Endothelial cell of umbilical vein (primary cell): ENCODE data around the gene PKNOX2. TPM values are rescaled to one million over a fixed set of nuclear protein-coding genes. Genes with fewer than 3 reads are reported as not detected.

Experiments
- BruUV-seq: library from RNA; stranded (reverse); fragments of 400-500 nt; replicated peaks from 2 replicates; lab custom pipeline; 2021; lab: Mats Ljungman, UMichigan
- CTCF ChIA-PET: fragments of 300-600, 350-600 bp; sonication (Branson Sonifier 250); formaldehyde crosslinking; loops from one replicate; lab custom pipeline; 2021; ENCODE audit warnings: antibody characterized with exemption, inconsistent platforms; lab: Charles Lee
- POLR2A ChIA-PET: fragments of 300-600, 350-600 bp; sonication (Branson Sonifier 250); formaldehyde crosslinking; loops from one replicate; lab custom pipeline; 2021; ENCODE audit warnings: antibody characterized with exemption, inconsistent platforms; lab: Charles Lee
- DNase-seq: peaks from one replicate; pipeline ENCODE4 v3.0.0-alpha.2; 2011; ENCODE audit warnings: low read depth, low spot score
- FAIRE-seq: peaks from 2 replicates; lab custom pipeline; 2011; peaks lifted over from hg19 to GRCh38; lab: Jason Lieb, UNC
- H2AFZ ChIP-seq: 2 replicates; pipeline ENCODE4 v1.6.0; 2012; ENCODE audit warnings: low read depth, low read length, control low read depth, inconsistent platforms
- H3K27ac ChIP-seq: 2 replicates; pipeline ENCODE4 v1.5.1; 2011; ENCODE audit warnings: low read depth, mild to moderate bottlenecking, control low read depth, low read length, moderate library complexity; ENCODE audit not compliant: insufficient read depth
- H3K27me3 ChIP-seq, 2 experiments: 2 replicates each; pipeline versions ENCODE4 v1.6.0 to v1.6.1; 2011; ENCODE audit warnings: low read length in 2 of 2, mixed read lengths in 1 of 2; ENCODE audit not compliant: control insufficient read depth in 2 of 2, insufficient read depth in 2 of 2
- H3K36me3 ChIP-seq, 2 experiments: 2 replicates in 1 of 2; 3 replicates in 1 of 2; pipeline ENCODE4 v1.5.1; 2011; ENCODE audit warnings: low read length in 2 of 2, mild to moderate bottlenecking in 1 of 2, moderate library complexity in 1 of 2; ENCODE audit not compliant: control insufficient read depth in 2 of 2, insufficient read depth in 2 of 2; ENCODE audit errors: extremely low read depth in 1 of 2
- H3K4me1 ChIP-seq: 3 replicates; pipeline ENCODE4 v1.5.1; 2011; ENCODE audit warnings: mild to moderate bottlenecking, low read length; ENCODE audit not compliant: control insufficient read depth, insufficient read depth; ENCODE audit errors: extremely low read depth
- H3K4me2 ChIP-seq: 2 replicates; pipeline ENCODE4 v1.6.1; 2011; ENCODE audit warnings: low read length, control low read depth, mixed read lengths; ENCODE audit not compliant: insufficient read depth
- H3K4me3 ChIP-seq, 3 experiments: fragments of 200-600 bp in 1 of 3; sonication (generic), shearing (Covaris generic) in 1 of 3; replicated peaks in 1 of 3; 2 replicates each; pipeline ENCODE4 v1.5.1; 2011 to 2016; ENCODE audit warnings: control low read depth in 3 of 3, low read length in 3 of 3, mild to moderate bottlenecking in 2 of 3, inconsistent platforms in 1 of 3, low read depth in 1 of 3, moderate library complexity in 1 of 3; ENCODE audit not compliant: insufficient read depth in 1 of 3
- H3K79me2 ChIP-seq: 2 replicates; pipeline ENCODE4 v1.6.0; 2012; ENCODE audit warnings: low read length, inconsistent platforms; ENCODE audit not compliant: control insufficient read depth, insufficient read depth
- H3K9ac ChIP-seq: replicated peaks from 2 replicates; pipeline ENCODE3; 2011; ENCODE audit warnings: low read length, control low read depth; ENCODE audit not compliant: insufficient read depth; ENCODE audit errors: extremely low read depth
- H3K9me1 ChIP-seq: replicated peaks from 3 replicates; pipeline ENCODE4 v1.6.0; 2011; ENCODE audit warnings: mild to moderate bottlenecking, low read length; ENCODE audit not compliant: control insufficient read depth, insufficient read depth; ENCODE audit errors: extremely low read depth
- H3K9me3 ChIP-seq: replicated peaks from 2 replicates; pipeline ENCODE4 v1.5.1; 2012; ENCODE audit warnings: low read length, inconsistent platforms; ENCODE audit not compliant: control insufficient read depth, insufficient read depth
- H4K20me1 ChIP-seq: replicated peaks from 2 replicates; pipeline ENCODE3; 2011; ENCODE audit warnings: mild to moderate bottlenecking, low read length; ENCODE audit not compliant: control insufficient read depth, insufficient read depth; ENCODE audit errors: extremely low read depth
- EZH2 ChIP-seq: IDR thresholded peaks from 2 replicates; pipeline ENCODE4 v1.6.1; 2012; ENCODE audit warnings: borderline replicate concordance, low read depth, mild to moderate bottlenecking, moderate library complexity, low read length, inconsistent platforms; ENCODE audit not compliant: severe bottlenecking
- FOS ChIP-seq: IDR thresholded peaks from 2 replicates; pipeline ENCODE4 v1.6.1; 2011; ENCODE audit warnings: mild to moderate bottlenecking, low read length, moderate library complexity, borderline replicate concordance; ENCODE audit not compliant: insufficient read depth
- GATA2 ChIP-seq: IDR thresholded peaks from 2 replicates; pipeline ENCODE4 v1.7.0; 2011; ENCODE audit warnings: low read depth, mild to moderate bottlenecking, moderate library complexity, mixed read lengths, low read length; ENCODE audit not compliant: insufficient read length, insufficient read depth
- JUN ChIP-seq: IDR thresholded peaks from 2 replicates; pipeline ENCODE4 v1.6.1; 2011; ENCODE audit warnings: borderline replicate concordance, low read depth; ENCODE audit not compliant: insufficient read length, insufficient read depth
- MYC ChIP-seq: IDR thresholded peaks from one replicate; pipeline ENCODE4 v1.6.1; 2011; ENCODE audit warnings: mild to moderate bottlenecking, low read depth, low read length
- POLR2A ChIP-seq: IDR thresholded peaks from 2 replicates; pipeline ENCODE4 v1.6.1; 2012; ENCODE audit warnings: low read depth, mild to moderate bottlenecking, control low read depth, low read length
- POLR2AphosphoS5 ChIP-seq: IDR thresholded peaks from 2 replicates; pipeline ENCODE4 v1.6.1; 2012; ENCODE audit warnings: low read depth, mild to moderate bottlenecking, control low read depth, low read length, moderate library complexity; ENCODE audit not compliant: insufficient read depth
- dilution Hi-C: fragments of 300-500 bp; cut with MboI; formaldehyde crosslinking; loops from one replicate; pipeline ENCODE4 v1.15.0; 2019; ENCODE audit warnings: low sequenced_read_pairs; ENCODE audit not compliant: extremely low pct_ligation_motif_present
- intact Hi-C: fragments of 100-400 bp; cut with micrococcal nuclease; formaldehyde crosslinking; loops from one replicate; pipeline ENCODE4 v1.10.0; 2022
- polyA plus RNA-seq, 4 experiments: library from polyadenylated mRNA; depleted of rRNA in 3 of 4; stranded (reverse) in 3 of 4; unstranded in 1 of 4; fragments of >200 nt; gene quantifications; 2 replicates each; pipeline versions ENCODE4 v1.2.1 to v1.2.3, GENCODE V29; 2011 to 2012; ENCODE audit warnings: missing spikeins in 1 of 4
- total RNA-seq: library from RNA; stranded (reverse); gene quantifications from 2 replicates; pipeline ENCODE4 v1.2.3, GENCODE V29; 2021
- TF ChIP-seq, protein P1 (sequence below): IDR thresholded peaks from 2 replicates; pipeline ENCODE4 v1.6.1; 2011; ENCODE audit not compliant: insufficient read depth, insufficient read length
- TF ChIP-seq, protein P2 (sequence below), 2 donors: IDR thresholded peaks; 1 replicate in 1 of 2; 2 replicates in 1 of 2; pipeline ENCODE4 v1.5.1; 2011; ENCODE audit warnings: low read length in 2 of 2, mild to moderate bottlenecking in 2 of 2, moderate library complexity in 2 of 2, control low read depth in 1 of 2, inconsistent platforms in 1 of 2, low read depth in 1 of 2; ENCODE audit not compliant: insufficient read depth in 1 of 2; ENCODE audit errors: extremely low read depth in 1 of 2

Gene PKNOX2
- total and polyA plus RNA-seq, 2 donors (not counting 3 experiments of a cell fraction or from before 2014, with no cell fraction given): 0.11 to 0.91 TPM

DNA sequence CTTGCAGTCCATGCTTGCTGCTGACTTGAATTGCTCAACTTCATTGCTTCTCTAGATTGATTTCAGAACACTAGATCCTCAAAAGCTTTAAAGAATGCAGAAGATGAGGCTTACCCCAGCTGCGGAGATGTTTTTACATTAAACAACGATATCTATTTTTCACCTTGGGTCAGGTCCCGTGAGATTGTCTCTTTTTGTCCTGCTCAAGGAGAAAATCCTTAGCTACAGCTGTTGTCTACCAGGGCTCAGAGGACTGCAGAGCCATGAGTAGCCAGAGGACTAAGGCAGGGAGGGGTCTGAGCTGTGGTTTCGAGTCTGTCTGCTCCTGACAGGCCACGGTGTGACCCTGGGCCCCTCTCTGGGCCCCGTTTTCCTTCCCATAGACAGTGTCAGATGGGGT is 51.4 kb downstream of the PKNOX2 start:
- H3K9me3 ChIP-seq: no peaks in the 10 kb centered on the region
- dilution Hi-C loops: no loop called here
- no peak for FAIRE-seq
- no peaks in the 10 kb centered on the region for H3K9me1 ChIP-seq
- POLR2A ChIA-PET: no interaction called here
- CTCF ChIA-PET: interaction anchor here (0.9 kb wide), 1 partner anchor 130 kb away, joined by 4 read pairs; no protein-coding TSS in a partner anchor
- peaks cover 4 to 26% of the 10 kb centered on the region in 2 experiments for H3K27me3 ChIP-seq
- H4K20me1 ChIP-seq: no peaks in the 10 kb centered on the region
- no peak overlapping the region for H3K4me3 ChIP-seq
- no peak overlapping the region for H3K9ac ChIP-seq
- DNase-seq: no peak
- H3K36me3 ChIP-seq: no peaks in the 10 kb centered on the region
- no peak overlapping the region for H2AFZ ChIP-seq
- intact Hi-C loops: no loop called here
- TF ChIP-seq, protein P1, sequence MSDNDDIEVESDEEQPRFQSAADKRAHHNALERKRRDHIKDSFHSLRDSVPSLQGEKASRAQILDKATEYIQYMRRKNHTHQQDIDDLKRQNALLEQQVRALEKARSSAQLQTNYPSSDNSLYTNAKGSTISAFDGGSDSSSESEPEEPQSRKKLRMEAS: no peak
- no peak for TF ChIP-seq EZH2
- TF ChIP-seq JUN: no peak
- no peak for TF ChIP-seq FOS
- no peak for TF ChIP-seq GATA2
- TF ChIP-seq POLR2A: no peak
- no peak for TF ChIP-seq MYC
- TF ChIP-seq POLR2AphosphoS5: no peak
- TF ChIP-seq, protein P2, sequence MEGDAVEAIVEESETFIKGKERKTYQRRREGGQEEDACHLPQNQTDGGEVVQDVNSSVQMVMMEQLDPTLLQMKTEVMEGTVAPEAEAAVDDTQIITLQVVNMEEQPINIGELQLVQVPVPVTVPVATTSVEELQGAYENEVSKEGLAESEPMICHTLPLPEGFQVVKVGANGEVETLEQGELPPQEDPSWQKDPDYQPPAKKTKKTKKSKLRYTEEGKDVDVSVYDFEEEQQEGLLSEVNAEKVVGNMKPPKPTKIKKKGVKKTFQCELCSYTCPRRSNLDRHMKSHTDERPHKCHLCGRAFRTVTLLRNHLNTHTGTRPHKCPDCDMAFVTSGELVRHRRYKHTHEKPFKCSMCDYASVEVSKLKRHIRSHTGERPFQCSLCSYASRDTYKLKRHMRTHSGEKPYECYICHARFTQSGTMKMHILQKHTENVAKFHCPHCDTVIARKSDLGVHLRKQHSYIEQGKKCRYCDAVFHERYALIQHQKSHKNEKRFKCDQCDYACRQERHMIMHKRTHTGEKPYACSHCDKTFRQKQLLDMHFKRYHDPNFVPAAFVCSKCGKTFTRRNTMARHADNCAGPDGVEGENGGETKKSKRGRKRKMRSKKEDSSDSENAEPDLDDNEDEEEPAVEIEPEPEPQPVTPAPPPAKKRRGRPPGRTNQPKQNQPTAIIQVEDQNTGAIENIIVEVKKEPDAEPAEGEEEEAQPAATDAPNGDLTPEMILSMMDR (IDR thresholded peaks at IDR 0.05; ENCODE audit: extremely low read depth in 1 of 2, insufficient read depth in 1 of 2, low read depth in 1 of 2, low read length in 2 of 2): no peak
- no peaks in the 10 kb centered on the region for H3K4me1 ChIP-seq
- no TSS peak for BruUV-seq
- no peak overlapping the region for H3K4me2 ChIP-seq
- H3K79me2 ChIP-seq: no peaks in the 10 kb centered on the region
- H3K27ac ChIP-seq: no peak overlapping the region
